Hepatocyte (in vitro differentiated cells): ENCODE results near the gene MINDY4.

Source experiments
- EZH2phosphoT487 ChIP-seq: fragments of 200-600 bp; sonication (generic); IDR thresholded peaks from one replicate; pipeline ENCODE4 v1.6.1; 2018; ENCODE audit warnings: antibody characterized with exemption, mild to moderate bottlenecking, low read depth, moderate library complexity; ENCODE audit not compliant: unreplicated experiment, severe bottlenecking
- TF ChIP-seq, protein P1 (sequence below): fragments of 200-600 bp; sonication (generic); IDR thresholded peaks from 2 replicates; pipeline ENCODE4 v1.5.1; 2016; ENCODE audit warnings: antibody characterized with exemption, mild to moderate bottlenecking; ENCODE audit not compliant: poor library complexity

GRCh38 chr7:30927559-30927958 lies 156.3 kb downstream of the MINDY4 start:
- TF ChIP-seq, protein P1, sequence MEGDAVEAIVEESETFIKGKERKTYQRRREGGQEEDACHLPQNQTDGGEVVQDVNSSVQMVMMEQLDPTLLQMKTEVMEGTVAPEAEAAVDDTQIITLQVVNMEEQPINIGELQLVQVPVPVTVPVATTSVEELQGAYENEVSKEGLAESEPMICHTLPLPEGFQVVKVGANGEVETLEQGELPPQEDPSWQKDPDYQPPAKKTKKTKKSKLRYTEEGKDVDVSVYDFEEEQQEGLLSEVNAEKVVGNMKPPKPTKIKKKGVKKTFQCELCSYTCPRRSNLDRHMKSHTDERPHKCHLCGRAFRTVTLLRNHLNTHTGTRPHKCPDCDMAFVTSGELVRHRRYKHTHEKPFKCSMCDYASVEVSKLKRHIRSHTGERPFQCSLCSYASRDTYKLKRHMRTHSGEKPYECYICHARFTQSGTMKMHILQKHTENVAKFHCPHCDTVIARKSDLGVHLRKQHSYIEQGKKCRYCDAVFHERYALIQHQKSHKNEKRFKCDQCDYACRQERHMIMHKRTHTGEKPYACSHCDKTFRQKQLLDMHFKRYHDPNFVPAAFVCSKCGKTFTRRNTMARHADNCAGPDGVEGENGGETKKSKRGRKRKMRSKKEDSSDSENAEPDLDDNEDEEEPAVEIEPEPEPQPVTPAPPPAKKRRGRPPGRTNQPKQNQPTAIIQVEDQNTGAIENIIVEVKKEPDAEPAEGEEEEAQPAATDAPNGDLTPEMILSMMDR = no peak
- TF ChIP-seq EZH2phosphoT487 = no peak
